Osteoblast (primary cell): ENCODE data around the gene DDX20. TPM values are rescaled to one million over a fixed set of nuclear protein-coding genes. Genes with fewer than 3 reads are reported as not detected.

Experiments
- DNase-seq: peaks from one replicate; pipeline ENCODE4 v3.0.0; 2011; ENCODE audit warnings: low spot score, mixed read lengths; ENCODE audit not compliant: insufficient read length; ENCODE audit errors: missing footprints
- H2AFZ ChIP-seq: 2 replicates; pipeline ENCODE4 v1.6.0; 2011; ENCODE audit warnings: mild to moderate bottlenecking, low read length
- H3K27ac ChIP-seq: 2 replicates; pipeline ENCODE4 v1.5.1; 2011; ENCODE audit warnings: mild to moderate bottlenecking, low read depth, low read length, moderate library complexity
- H3K27me3 ChIP-seq: 2 replicates; pipeline ENCODE4 v1.6.0; 2012; ENCODE audit warnings: mild to moderate bottlenecking, control low read depth, inconsistent platforms, low read length, moderate library complexity; ENCODE audit not compliant: insufficient read depth
- H3K36me3 ChIP-seq: 2 replicates; pipeline ENCODE4 v1.5.1; 2011; ENCODE audit warnings: mild to moderate bottlenecking, low read length, control low read depth, moderate library complexity; ENCODE audit not compliant: insufficient read depth
- H3K4me1 ChIP-seq: 2 replicates; pipeline ENCODE4 v1.5.1; 2011; ENCODE audit warnings: mild to moderate bottlenecking, low read length, control low read depth, moderate library complexity; ENCODE audit not compliant: insufficient read depth
- H3K4me2 ChIP-seq: 2 replicates; pipeline ENCODE4 v1.6.0; 2011; ENCODE audit warnings: mild to moderate bottlenecking, low read length; ENCODE audit not compliant: insufficient read depth
- H3K4me3 ChIP-seq: fragments of 200-600 bp; sonication (generic); 3 replicates; pipeline ENCODE4 v1.5.1; 2012; ENCODE audit warnings: mild to moderate bottlenecking, low read length, inconsistent platforms; ENCODE audit not compliant: insufficient read depth
- H3K79me2 ChIP-seq: 2 replicates; pipeline ENCODE4 v1.6.0; 2012; ENCODE audit warnings: mild to moderate bottlenecking, low read length, control low read depth, inconsistent platforms; ENCODE audit not compliant: insufficient read depth
- H3K9me3 ChIP-seq: 2 replicates; pipeline ENCODE4 v1.5.1; 2011; ENCODE audit warnings: low read depth, low read length, control low read depth
- H4K20me1 ChIP-seq: 2 replicates; pipeline ENCODE4 v1.6.0; 2012; ENCODE audit warnings: mild to moderate bottlenecking, low read length, control low read depth; ENCODE audit not compliant: insufficient read depth
- CTCF ChIP-seq: IDR thresholded peaks from 2 replicates; pipeline ENCODE4 v1.5.1; 2011; ENCODE audit warnings: mild to moderate bottlenecking, low read depth, low read length, moderate library complexity; ENCODE audit errors: extremely low read depth
- total RNA-seq: library from RNA; depleted of rRNA; stranded (reverse); fragments of >200 nt; gene quantifications from 2 replicates; pipeline ENCODE4 v1.2.3, GENCODE V29; 2012

The DDX20 gene
- total RNA-seq, 1 donor, result 15.6 TPM

- Histone ChIP-seq H3K27me3 (no peaks in the 10 kb centered on the region), H3K27ac (no peak overlapping the region), H3K4me2 (no peak overlapping the region), H2AFZ (no peak overlapping the region), H4K20me1 (no peaks in the 10 kb centered on the region), H3K36me3 (no peaks in the 10 kb centered on the region), H3K4me1 (peaks cover 10% of the 10 kb centered on the region), H3K9me3 (no peaks in the 10 kb centered on the region), H3K79me2 (no peaks in the 10 kb centered on the region), H3K4me3 (no peak overlapping the region)
- DNase-seq, result no peak
- TF ChIP-seq CTCF, result no peak
Measured at GRCh38 chr1:111777301-111777700, 21.6 kb downstream of the DDX20 start.

GRCh38 chr1:111778066-111778465, 22.4 kb downstream of the DDX20 start:
- H3K79me2 ChIP-seq, result no peaks in the 10 kb centered on the region
- H3K4me1 ChIP-seq, result peaks cover 10% of the 10 kb centered on the region
- H3K4me2 ChIP-seq, result peak overlapping the region; percentile 23
- no peak overlapping the region for H3K4me3 ChIP-seq
- no peak overlapping the region for H2AFZ ChIP-seq
- no peaks in the 10 kb centered on the region for H3K9me3 ChIP-seq
- H3K27me3 ChIP-seq, result no peaks in the 10 kb centered on the region
- no peak overlapping the region for H3K27ac ChIP-seq
- no peaks in the 10 kb centered on the region for H3K36me3 ChIP-seq
- no peak for TF ChIP-seq CTCF
- H4K20me1 ChIP-seq, result no peaks in the 10 kb centered on the region
- no peak for DNase-seq

- H3K4me3 ChIP-seq, result no peak overlapping the region
- no peaks in the 10 kb centered on the region for H3K36me3 ChIP-seq
- no peak overlapping the region for H2AFZ ChIP-seq
- no peaks in the 10 kb centered on the region for H3K79me2 ChIP-seq
- DNase-seq, result no peak
- peaks cover 10% of the 10 kb centered on the region for H3K4me1 ChIP-seq
- H3K9me3 ChIP-seq, result no peaks in the 10 kb centered on the region
- TF ChIP-seq CTCF, result no peak
- no peaks in the 10 kb centered on the region for H4K20me1 ChIP-seq
- H3K27ac ChIP-seq, result no peak overlapping the region
- no peaks in the 10 kb centered on the region for H3K27me3 ChIP-seq
- H3K4me2 ChIP-seq, result peak overlapping the region; percentile 23
Measured at GRCh38 chr1:111778541-111779051, 22.9 kb downstream of the DDX20 start.

- DNase-seq, result no peak
- H3K27ac ChIP-seq, result no peak overlapping the region
- H3K4me2 ChIP-seq, result no peak overlapping the region
Measured at GRCh38 chr1:111779546-111779945, 23.8 kb downstream of the DDX20 start.

More at GRCh38 chr1:111779546-111779945, 23.8 kb downstream of the DDX20 start:
- Histone ChIP-seq H3K79me2 (no peaks in the 10 kb centered on the region), H3K36me3 (no peaks in the 10 kb centered on the region), H2AFZ (no peak overlapping the region), H3K27me3 (no peaks in the 10 kb centered on the region), H3K9me3 (no peaks in the 10 kb centered on the region), H3K4me3 (no peak overlapping the region), H4K20me1 (no peaks in the 10 kb centered on the region), H3K4me1 (peaks cover 10% of the 10 kb centered on the region)
- TF ChIP-seq CTCF, result no peak
